ENCODE data around the gene MAPK8. TPM values are rescaled to one million over a fixed set of nuclear protein-coding genes. Genes with fewer than 3 reads are reported as not detected.
A peak's percentile ranks its signal among the peaks of the same experiment; 100 is the strongest.

Gene MAPK8
- polyA plus RNA-seq, 4 donors, result 12.4 to 41.2 (median 22.3) TPM

DNA sequence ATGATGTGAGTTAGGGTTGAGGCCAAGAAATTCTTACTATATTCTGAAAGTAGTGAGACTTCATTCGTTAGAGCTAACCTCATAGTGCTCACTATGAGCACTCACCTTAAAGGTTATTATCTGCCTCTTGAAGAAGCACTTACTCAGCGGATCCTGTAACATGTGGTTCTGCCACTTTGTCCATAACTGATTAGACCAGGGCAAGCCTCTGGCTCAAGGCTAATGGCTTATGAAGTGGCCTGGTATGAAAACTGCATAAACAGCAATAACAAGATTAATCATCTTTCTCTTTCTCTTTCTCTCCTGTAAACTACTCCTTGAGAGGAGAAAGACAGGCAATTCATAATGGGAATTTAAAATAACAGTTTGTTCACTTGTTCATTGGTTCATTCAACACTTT, 82.8 kb downstream of the MAPK8 start:
- WGBS, 3 donors, result 63 to 75% (median 74%) methylated on average over 2 of the region's 2 CpGs
- Histone ChIP-seq H3K9me3 (ENCODE audit: control insufficient read depth in 2 of 2, insufficient read depth in 1 of 2, low read depth in 1 of 2, low read length in 1 of 2) (no peaks in the 10 kb centered on the region), H3K4me1 (ENCODE audit: control insufficient read depth in 3 of 3, insufficient read depth in 2 of 3, low read depth in 1 of 3, low read length in 2 of 3) (peaks cover 0 to 19% (median 0%) of the 10 kb centered on the region in 3 donors), H3K4me3 (ENCODE audit: low read depth in 1 of 3, low read length in 3 of 3) (no peak overlapping the region), H3K27me3 (ENCODE audit: control insufficient read depth in 3 of 3, insufficient read depth in 3 of 3, low read length in 3 of 3) (no peaks in the 10 kb centered on the region), H3K36me3 (ENCODE audit: control insufficient read depth in 3 of 3, insufficient read depth in 2 of 3, low read depth in 1 of 3, low read length in 3 of 3) (no peaks in the 10 kb centered on the region), H3K27ac (ENCODE audit: low read depth in 1 of 3, low read length in 2 of 3) (peak overlapping the region in 1 of 3 donors; percentile 69)
- FAIRE-seq (no peak), DNase-seq (peak; percentile 53 to 77)

DNA sequence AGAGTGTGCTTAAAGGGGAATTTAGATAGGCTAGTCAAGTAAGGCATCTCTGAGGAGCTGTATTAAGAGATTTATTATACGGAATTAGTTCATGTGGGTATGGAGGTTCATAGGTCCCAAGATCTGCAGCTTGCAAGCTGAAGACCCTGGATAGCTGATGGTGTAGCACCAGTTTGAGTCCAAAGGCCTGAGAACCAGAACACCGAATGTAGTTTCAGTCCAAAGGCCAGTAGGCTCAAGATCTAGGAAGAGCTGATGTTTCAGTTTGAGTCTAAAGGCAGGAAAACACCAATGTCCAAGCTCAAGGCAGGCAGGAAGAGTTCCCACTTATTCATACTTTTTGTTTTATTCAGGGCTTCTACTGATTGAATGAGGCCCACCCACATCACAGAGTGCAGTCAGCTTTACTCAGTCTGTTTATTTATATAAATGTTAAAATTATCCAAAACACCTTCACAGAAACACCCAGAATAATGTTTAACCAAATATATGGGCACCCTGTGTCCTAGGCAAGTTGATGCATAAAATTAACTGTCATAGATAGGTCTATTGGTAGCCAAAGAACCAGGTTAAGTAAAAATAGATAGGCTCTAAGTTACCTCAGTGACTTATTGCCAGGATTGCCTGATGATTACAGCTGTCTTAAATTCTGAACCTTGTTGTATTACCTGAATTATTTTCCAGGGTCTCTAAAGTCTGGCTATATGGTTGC, 83.5 kb downstream of the MAPK8 start:
- DNase-seq (peak; percentile 53 to 59), FAIRE-seq (no peak)
- 44 to 75% (median 51%) methylated on average over 2 of the region's 2 CpGs for WGBS, 3 donors
- Histone ChIP-seq H3K4me3 (ENCODE audit: low read depth in 1 of 3, low read length in 3 of 3) (no peak overlapping the region), H3K9me3 (ENCODE audit: control insufficient read depth in 2 of 2, insufficient read depth in 1 of 2, low read depth in 1 of 2, low read length in 1 of 2) (no peaks in the 10 kb centered on the region), H3K4me1 (ENCODE audit: control insufficient read depth in 3 of 3, insufficient read depth in 2 of 3, low read depth in 1 of 3, low read length in 2 of 3) (peaks cover 0 to 19% (median 0%) of the 10 kb centered on the region in 3 donors), H3K36me3 (ENCODE audit: control insufficient read depth in 3 of 3, insufficient read depth in 2 of 3, low read depth in 1 of 3, low read length in 3 of 3) (no peaks in the 10 kb centered on the region), H3K27ac (ENCODE audit: low read depth in 1 of 3, low read length in 2 of 3) (peak overlapping the region in 1 of 3 donors; percentile 69), H3K27me3 (ENCODE audit: control insufficient read depth in 3 of 3, insufficient read depth in 3 of 3, low read length in 3 of 3) (no peaks in the 10 kb centered on the region)

DNA sequence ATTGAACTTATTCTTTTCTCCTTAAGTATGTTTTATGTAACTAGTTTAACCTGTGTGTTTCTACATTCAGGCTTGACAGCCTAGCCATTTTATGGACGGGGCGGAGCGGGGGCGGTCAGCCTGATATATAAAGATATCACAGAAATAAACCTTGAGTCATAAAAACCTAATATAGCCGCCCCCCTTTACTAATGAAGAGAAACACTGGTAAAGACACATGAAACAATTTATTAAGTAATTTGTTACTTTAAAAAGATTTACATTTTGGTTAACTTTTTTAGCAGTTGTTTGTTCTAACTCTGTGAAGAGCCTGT, 84.0 kb downstream of the MAPK8 start:
- Histone ChIP-seq H3K27me3 (ENCODE audit: control insufficient read depth in 3 of 3, insufficient read depth in 3 of 3, low read length in 3 of 3) (no peaks in the 10 kb centered on the region), H3K36me3 (ENCODE audit: control insufficient read depth in 3 of 3, insufficient read depth in 2 of 3, low read depth in 1 of 3, low read length in 3 of 3) (no peaks in the 10 kb centered on the region), H3K27ac (ENCODE audit: low read depth in 1 of 3, low read length in 2 of 3) (peak overlapping the region in 1 of 3 donors; percentile 69), H3K9me3 (ENCODE audit: control insufficient read depth in 2 of 2, insufficient read depth in 1 of 2, low read depth in 1 of 2, low read length in 1 of 2) (no peaks in the 10 kb centered on the region), H3K4me1 (ENCODE audit: control insufficient read depth in 3 of 3, insufficient read depth in 2 of 3, low read depth in 1 of 3, low read length in 2 of 3) (peaks cover 0 to 19% (median 0%) of the 10 kb centered on the region in 3 donors), H3K4me3 (ENCODE audit: low read depth in 1 of 3, low read length in 3 of 3) (no peak overlapping the region)
- WGBS, 3 donors, result 25 to 65% (median 54%) methylated on average over 5 of the region's 5 CpGs
- FAIRE-seq, result no peak
- no peak for DNase-seq

DNA sequence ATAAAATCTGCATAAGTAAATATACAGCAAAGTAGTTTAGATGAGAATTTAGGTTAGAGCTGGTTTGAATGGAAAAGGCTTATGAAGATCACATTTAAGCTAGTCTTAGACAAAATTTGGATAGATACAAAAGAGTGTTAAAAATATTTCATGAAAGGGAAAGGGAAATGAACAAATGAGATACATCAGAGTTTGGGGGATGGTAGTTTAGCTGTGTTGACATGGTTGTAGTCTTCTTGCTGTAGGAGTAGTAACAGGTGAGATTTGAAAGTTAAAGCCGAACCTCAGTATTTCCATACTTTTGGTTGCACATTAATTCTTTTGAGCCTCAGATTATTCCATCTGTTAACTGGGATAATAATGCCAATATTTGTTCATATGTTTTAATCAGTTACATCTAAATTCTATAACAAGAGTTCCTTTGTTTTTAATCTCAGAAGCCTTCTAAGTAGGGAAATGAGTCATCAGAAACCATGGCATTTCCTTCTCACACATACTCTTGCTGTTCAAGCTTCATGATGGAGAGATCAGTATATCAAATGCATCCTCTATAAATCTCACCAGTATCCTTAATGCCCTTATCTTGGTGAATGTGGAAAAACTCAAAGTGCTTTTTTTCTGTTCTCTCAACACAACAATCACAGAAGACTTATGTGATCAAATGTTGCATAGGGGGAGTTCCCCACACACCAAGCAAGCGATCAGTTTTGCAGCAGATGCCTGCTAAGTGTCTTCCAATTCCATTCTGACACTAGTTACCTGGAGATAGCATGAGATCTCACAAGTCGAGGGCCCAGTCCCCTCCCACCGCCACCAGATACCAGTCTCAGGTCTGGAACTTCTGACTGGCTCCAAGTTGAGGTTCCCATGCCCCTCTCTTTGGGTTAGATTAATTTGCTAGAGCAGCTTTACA, 84.7 kb downstream of the MAPK8 start:
- Histone ChIP-seq H3K4me3 (ENCODE audit: low read depth in 1 of 3, low read length in 3 of 3) (no peak overlapping the region), H3K9me3 (ENCODE audit: control insufficient read depth in 2 of 2, insufficient read depth in 1 of 2, low read depth in 1 of 2, low read length in 1 of 2) (no peaks in the 10 kb centered on the region), H3K4me1 (ENCODE audit: control insufficient read depth in 3 of 3, insufficient read depth in 2 of 3, low read depth in 1 of 3, low read length in 2 of 3) (peaks cover 0 to 19% (median 0%) of the 10 kb centered on the region in 3 donors), H3K27ac (ENCODE audit: low read depth in 1 of 3, low read length in 2 of 3) (no peak overlapping the region), H3K27me3 (ENCODE audit: control insufficient read depth in 3 of 3, insufficient read depth in 3 of 3, low read length in 3 of 3) (no peaks in the 10 kb centered on the region), H3K36me3 (ENCODE audit: control insufficient read depth in 3 of 3, insufficient read depth in 2 of 3, low read depth in 1 of 3, low read length in 3 of 3) (no peaks in the 10 kb centered on the region)
- peak in 1 of 2 donors; percentile 33 for DNase-seq
- FAIRE-seq, result no peak
- WGBS, 3 donors, result 62 to 76% (median 70%) methylated on average over 4 of the region's 4 CpGs

DNA sequence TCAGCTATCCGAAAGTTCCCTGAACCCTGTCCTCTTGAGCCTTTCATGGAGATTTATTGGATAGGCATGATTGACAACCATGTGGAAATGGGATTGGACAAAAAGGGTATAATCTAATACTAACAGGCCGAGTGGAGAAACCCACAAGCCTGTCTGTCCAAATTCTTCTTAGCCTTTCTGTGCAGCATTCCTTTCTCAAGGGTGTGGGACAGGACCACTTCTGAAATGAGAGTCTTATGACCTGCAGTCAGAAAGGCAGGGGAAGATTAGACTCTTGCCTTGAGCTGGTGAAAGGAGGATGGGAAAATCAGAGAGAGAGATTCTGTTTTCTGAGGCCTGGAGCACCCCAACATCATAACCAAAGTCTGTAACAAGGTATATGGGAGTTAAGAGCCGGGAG, 85.5 kb downstream of the MAPK8 start:
- Histone ChIP-seq H3K9me3 (ENCODE audit: control insufficient read depth in 2 of 2, insufficient read depth in 1 of 2, low read depth in 1 of 2, low read length in 1 of 2) (no peaks in the 10 kb centered on the region), H3K27ac (ENCODE audit: low read depth in 1 of 3, low read length in 2 of 3) (no peak overlapping the region), H3K4me3 (ENCODE audit: low read depth in 1 of 3, low read length in 3 of 3) (no peak overlapping the region), H3K4me1 (ENCODE audit: control insufficient read depth in 3 of 3, insufficient read depth in 2 of 3, low read depth in 1 of 3, low read length in 2 of 3) (peaks cover 0 to 19% (median 0%) of the 10 kb centered on the region in 3 donors), H3K36me3 (ENCODE audit: control insufficient read depth in 3 of 3, insufficient read depth in 2 of 3, low read depth in 1 of 3, low read length in 3 of 3) (no peaks in the 10 kb centered on the region), H3K27me3 (ENCODE audit: control insufficient read depth in 3 of 3, insufficient read depth in 3 of 3, low read length in 3 of 3) (no peaks in the 10 kb centered on the region)
- no peak for FAIRE-seq
- 95 to 97% (median 96%) methylated on average over 3 of the region's 3 CpGs for WGBS, 3 donors
- no peak for DNase-seq

DNA sequence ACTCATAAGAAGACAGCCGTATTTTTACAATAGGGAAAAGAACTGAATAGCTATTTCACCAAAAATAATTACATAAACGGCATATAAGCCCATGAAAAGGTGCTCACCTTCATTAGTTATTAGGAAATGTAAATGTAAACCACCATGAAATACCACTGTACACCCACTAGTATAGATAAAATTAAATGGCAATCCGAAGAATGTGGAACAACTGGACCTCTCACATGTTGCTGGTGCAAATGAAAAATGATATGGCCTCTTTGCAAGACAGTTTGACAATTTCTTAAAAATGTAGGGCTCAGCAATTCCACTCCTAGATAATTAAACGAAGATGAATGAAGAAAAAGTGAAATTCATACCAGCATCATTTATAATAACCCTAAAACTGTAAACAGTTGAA, 91.8 kb downstream of the MAPK8 start:
- Histone ChIP-seq H3K27ac (ENCODE audit: low read depth in 1 of 3, low read length in 2 of 3) (no peak overlapping the region), H3K4me3 (ENCODE audit: low read depth in 1 of 3, low read length in 3 of 3) (no peak overlapping the region), H3K9me3 (ENCODE audit: control insufficient read depth in 2 of 2, insufficient read depth in 1 of 2, low read depth in 1 of 2, low read length in 1 of 2) (no peaks in the 10 kb centered on the region), H3K27me3 (ENCODE audit: control insufficient read depth in 3 of 3, insufficient read depth in 3 of 3, low read length in 3 of 3) (no peaks in the 10 kb centered on the region), H3K4me1 (ENCODE audit: control insufficient read depth in 3 of 3, insufficient read depth in 2 of 3, low read depth in 1 of 3, low read length in 2 of 3) (no peaks in the 10 kb centered on the region), H3K36me3 (ENCODE audit: control insufficient read depth in 3 of 3, insufficient read depth in 2 of 3, low read depth in 1 of 3, low read length in 3 of 3) (no peaks in the 10 kb centered on the region)
- WGBS, 3 donors, result 87 to 94% (median 92%) methylated on average over 4 of the region's 4 CpGs
- no peak for FAIRE-seq
- no peak for DNase-seq

DNA sequence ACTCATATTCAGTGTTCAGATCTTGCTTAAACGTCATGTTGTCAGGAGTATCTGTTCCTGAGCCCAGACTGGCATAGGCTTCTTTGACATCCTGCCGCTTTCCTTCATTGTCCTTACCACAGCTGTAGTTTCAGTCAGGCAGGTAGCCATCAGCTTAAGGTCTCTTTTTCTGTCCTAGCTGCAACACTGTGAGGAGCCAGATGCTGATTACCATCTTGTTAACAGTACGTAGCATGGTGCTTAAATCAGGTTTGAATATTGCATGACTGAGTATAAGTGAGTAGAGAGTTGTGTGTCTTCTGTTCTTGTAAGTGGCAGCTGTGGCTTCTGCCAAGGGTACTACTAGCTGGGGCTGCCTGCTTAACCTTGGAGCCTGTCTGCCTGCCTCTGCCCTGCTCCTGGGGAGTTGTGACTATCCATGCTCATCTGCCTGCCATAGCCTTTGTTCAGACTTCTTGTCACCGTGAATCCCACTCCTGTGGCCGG, 92.6 kb downstream of the MAPK8 start:
- Histone ChIP-seq H3K4me1 (ENCODE audit: control insufficient read depth in 3 of 3, insufficient read depth in 2 of 3, low read depth in 1 of 3, low read length in 2 of 3) (no peaks in the 10 kb centered on the region), H3K36me3 (ENCODE audit: control insufficient read depth in 3 of 3, insufficient read depth in 2 of 3, low read depth in 1 of 3, low read length in 3 of 3) (no peaks in the 10 kb centered on the region), H3K4me3 (ENCODE audit: low read depth in 1 of 3, low read length in 3 of 3) (no peak overlapping the region), H3K27ac (ENCODE audit: low read depth in 1 of 3, low read length in 2 of 3) (no peak overlapping the region), H3K27me3 (ENCODE audit: control insufficient read depth in 3 of 3, insufficient read depth in 3 of 3, low read length in 3 of 3) (no peaks in the 10 kb centered on the region), H3K9me3 (ENCODE audit: control insufficient read depth in 2 of 2, insufficient read depth in 1 of 2, low read depth in 1 of 2, low read length in 1 of 2) (no peaks in the 10 kb centered on the region)
- DNase-seq (no peak), FAIRE-seq (no peak)
- WGBS, 3 donors, result 84 to 94% (median 89%) methylated on average over 5 of the region's 5 CpGs

DNA sequence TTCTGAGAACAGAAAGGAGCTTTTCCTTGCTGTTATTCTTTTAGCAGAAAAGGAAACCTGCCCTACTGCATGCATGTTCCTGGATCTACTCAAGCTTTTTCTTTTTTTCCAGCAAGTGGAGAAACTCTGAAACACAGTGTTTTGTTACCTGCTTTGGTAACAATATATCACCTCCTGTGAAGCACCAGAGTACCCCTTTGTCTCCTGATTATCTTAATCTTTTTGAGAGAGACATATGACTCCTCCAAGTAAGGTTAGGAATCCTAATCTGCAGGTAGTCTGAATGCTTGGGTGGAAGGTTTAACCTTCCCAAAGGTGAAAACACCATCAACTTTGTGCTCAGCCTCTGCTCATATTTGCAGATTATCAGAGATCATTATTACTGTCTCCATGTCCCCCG, 93.1 kb downstream of the MAPK8 start:
- WGBS, 3 donors, result 88 to 93% (median 91%) methylated on average over 1 of the region's 1 CpG
- Histone ChIP-seq H3K9me3 (ENCODE audit: control insufficient read depth in 2 of 2, insufficient read depth in 1 of 2, low read depth in 1 of 2, low read length in 1 of 2) (no peaks in the 10 kb centered on the region), H3K4me3 (ENCODE audit: low read depth in 1 of 3, low read length in 3 of 3) (no peak overlapping the region), H3K27ac (ENCODE audit: low read depth in 1 of 3, low read length in 2 of 3) (no peak overlapping the region), H3K4me1 (ENCODE audit: control insufficient read depth in 3 of 3, insufficient read depth in 2 of 3, low read depth in 1 of 3, low read length in 2 of 3) (no peaks in the 10 kb centered on the region), H3K27me3 (ENCODE audit: control insufficient read depth in 3 of 3, insufficient read depth in 3 of 3, low read length in 3 of 3) (no peaks in the 10 kb centered on the region), H3K36me3 (ENCODE audit: control insufficient read depth in 3 of 3, insufficient read depth in 2 of 3, low read depth in 1 of 3, low read length in 3 of 3) (no peaks in the 10 kb centered on the region)
- DNase-seq, result no peak
- FAIRE-seq, result no peak
